HG02938 (cell line): Measurements from ENCODE around the gene KMT2D.

ENCODE experiments used
- ATAC-seq: cut with Tn5 transposase; IDR thresholded peaks from one replicate; pipeline ENCODE4 v1.9.1; 2021; ENCODE audit warnings: mild to moderate bottlenecking, moderate library complexity; ENCODE audit not compliant: unreplicated experiment

Gene KMT2D

DNA sequence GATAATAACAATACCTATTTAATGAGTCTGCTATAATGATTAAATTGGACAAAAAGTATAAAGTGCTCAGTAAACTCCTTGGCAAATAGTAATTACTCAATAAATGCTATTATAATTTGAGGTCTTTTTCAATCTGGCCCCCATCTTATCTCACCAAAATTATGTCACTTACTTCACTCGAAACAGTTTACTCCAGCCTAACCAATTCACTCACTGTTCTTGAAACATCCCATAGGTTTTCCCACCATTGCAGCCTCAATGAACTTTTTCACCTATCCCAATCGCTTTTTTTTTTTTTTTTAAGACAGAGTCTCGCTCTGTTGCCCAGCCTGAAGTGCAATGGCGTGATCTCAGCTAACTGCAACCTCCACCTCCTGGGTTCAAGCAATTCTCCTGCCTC is 24.6 kb downstream of the KMT2D start:
- ATAC-seq: no peak

DNA sequence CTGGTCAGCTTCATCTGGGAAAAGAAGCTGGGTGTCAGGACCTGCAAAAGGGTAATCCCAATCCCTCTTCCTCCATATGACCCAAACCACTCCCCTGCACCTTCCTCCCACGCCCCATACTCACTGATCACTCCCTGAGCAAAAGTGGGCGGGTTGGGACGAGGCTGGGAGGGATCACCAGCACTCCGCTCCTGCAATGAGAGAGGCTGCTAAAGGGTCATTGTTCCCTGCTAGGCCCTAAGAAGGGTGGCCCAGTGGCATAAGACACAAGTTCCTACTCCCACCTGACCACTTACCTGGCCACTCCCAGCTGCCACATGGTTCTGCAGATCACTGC is 26.3 kb downstream of the KMT2D start:
- ATAC-seq: no peak

GRCh38 chr12:49033611-49034285 is 26.8 kb downstream of the KMT2D start:
- ATAC-seq: no peak

GRCh38 chr12:49032679-49033447 is 27.7 kb downstream of the KMT2D start:
- no peak for ATAC-seq

DNA sequence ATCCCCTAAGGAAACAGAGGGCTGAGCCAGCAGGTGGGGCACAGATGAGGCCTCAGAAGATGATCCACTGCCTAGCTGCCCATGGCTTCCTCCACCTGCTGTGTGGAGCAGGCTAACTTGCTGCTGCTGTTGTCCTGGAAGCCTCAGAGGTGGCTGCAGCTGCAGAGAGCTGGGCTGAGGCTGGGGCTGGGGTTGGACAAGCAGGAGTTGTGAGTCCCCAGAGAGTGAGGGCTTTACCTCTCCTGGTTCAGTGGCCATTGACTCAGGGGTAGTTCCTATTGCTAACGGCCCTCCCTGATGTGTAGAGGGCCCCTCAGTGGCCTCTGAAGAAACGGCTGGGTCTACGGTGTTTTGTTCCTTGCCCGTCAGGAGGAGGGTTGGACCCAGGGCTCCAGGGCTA is 28.3 kb downstream of the KMT2D start:
- no peak for ATAC-seq

DNA sequence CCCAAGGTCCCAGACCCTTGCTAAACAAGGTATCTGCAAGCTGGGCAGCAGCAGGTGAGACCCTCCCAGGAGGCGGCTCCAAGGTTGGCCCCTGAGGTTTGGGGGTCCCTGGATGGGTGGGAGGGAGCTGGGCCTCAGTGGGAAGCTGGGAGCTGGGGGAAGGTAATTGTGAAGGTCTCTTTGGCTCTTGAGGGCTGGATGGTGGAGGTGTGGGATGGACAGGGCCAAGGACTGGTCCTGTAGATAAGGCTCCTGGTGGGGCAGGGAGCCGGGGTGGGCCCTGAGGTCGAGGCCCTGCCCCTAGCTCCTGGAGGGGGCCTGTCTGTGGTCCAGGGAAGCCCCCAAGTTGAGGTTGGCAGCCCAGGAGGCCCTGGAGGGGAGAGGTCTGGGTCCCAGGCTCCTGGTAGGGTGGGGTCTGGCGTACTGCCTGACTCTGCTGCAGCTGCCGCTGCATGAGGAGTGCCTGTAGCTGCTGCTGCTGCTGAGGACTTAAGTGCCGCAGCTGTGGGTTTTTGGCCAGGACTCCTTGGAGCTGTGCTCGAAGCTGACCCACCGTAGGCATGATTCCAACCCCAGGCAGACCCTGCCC is 28.9 kb downstream of the KMT2D start:
- ATAC-seq: no peak

GRCh38 chr12:49030714-49031572 is 29.7 kb downstream of the KMT2D start:
- no peak for ATAC-seq

- ATAC-seq: no peak
Measured at GRCh38 chr12:49030119-49030518, 30.5 kb downstream of the KMT2D start.

DNA sequence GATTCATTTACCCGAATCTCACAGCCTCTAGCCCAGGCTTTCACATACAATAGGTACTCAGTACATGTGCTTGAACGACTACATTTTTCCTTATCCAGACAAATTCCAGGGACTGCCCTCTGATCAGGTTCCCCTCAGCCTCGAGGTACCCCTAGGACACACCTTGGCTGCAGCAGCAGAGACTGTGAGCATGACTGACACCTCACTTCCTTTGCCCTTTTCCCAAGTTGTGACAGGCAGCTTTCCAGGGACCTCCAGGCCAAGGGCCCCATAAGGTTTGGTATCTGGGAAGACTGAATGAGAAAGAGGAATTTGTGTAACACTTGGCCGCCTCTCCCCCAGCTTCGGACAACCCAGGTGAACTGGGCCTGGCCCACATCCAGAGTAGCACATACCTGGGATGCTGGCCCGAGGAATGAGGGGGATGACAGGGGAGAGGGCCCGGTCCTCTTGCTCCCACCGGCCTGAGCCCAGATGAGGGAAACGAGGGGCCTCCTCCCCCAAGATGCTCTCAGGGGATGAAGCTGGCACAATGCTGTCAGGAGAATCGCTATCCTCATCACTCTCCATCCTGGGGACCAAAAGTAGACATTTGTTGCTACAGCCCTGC is 31.8 kb downstream of the KMT2D start:
- ATAC-seq: no peak

GRCh38 chr12:49027846-49028555 is 32.6 kb downstream of the KMT2D start:
- ATAC-seq: no peak

DNA sequence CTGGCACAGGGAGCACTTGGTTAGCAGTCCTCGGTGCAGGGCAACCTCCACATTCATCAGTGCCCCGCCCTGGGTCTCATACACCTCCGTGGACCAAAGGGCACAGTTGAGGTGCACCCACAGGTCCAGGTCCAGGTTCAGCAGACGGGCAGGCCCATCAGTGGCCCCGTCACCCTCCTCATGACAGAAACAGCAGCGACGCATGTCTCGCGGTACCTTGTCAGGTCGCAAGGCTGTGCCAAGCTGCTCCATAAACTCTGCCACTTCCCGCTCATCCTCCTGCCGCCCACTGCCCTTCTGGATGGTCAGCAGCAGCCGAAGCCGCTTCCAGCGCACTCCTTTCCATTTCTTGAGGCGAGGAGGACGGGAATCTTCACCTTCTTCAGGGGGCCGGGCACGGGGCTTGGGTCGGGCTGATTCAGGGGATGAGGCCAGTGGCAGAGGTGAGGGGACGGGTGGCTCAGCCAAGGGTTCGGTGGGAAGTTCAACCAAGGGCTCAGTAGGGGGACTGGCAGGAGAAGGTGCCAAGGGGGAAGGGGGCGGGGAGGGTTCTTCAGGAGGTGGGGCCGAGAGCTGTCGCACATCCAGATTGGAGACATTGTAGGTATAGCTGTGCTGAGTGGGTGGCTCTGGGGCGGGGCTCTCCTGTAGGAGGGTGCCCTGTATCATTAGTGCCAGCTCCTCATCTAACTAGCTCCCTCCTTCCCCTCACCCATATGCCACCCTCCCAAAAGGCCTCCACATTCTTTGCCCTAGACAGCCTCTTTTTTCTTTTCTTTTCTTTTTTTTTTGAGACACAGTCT is 33.7 kb downstream of the KMT2D start:
- ATAC-seq: no peak

DNA sequence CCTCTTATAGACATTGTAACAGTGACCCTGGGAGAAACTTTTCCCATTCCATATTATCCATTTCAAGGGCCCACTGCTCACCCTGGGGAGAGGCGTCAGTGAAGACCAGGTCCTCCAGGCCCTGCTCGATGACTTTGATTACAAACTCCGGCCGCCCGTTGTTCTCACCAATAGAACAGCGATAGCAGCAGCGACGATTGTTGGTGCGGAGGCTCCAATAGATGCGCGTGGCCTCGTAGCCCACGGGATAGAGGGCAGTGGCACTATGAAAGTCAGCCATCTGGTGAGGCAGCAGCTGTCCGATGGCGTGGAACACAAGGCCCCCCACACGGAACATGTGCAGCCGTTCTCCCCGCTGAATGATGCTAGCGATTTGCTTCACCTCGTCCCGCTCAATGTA is 34.5 kb downstream of the KMT2D start:
- ATAC-seq: no peak

DNA sequence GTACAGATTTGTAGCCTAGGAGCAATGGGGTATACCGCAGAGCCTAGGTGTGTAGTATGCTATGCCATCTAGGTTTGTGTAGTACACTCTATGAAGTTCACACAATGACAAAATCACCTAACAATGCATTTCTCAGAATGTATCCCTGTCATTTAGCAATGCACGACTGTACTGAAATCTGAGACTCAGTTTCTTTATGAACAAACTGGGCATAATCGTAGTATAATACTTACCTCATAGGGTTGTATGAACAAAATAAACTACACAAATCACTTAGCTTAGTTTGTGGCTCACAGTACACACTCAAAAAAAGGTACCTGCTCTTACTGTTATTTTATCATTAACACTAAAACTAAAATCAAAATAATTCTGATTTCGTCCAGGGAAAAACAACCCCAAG is 35.1 kb downstream of the KMT2D start:
- no peak for ATAC-seq

GRCh38 chr12:49024543-49024942 is 36.1 kb downstream of the KMT2D start:
- ATAC-seq: no peak

GRCh38 chr12:49023812-49024211 is 36.8 kb downstream of the KMT2D start:
- no peak for ATAC-seq

GRCh38 chr12:49022558-49023178 is 37.9 kb downstream of the KMT2D start:
- ATAC-seq: no peak

DNA sequence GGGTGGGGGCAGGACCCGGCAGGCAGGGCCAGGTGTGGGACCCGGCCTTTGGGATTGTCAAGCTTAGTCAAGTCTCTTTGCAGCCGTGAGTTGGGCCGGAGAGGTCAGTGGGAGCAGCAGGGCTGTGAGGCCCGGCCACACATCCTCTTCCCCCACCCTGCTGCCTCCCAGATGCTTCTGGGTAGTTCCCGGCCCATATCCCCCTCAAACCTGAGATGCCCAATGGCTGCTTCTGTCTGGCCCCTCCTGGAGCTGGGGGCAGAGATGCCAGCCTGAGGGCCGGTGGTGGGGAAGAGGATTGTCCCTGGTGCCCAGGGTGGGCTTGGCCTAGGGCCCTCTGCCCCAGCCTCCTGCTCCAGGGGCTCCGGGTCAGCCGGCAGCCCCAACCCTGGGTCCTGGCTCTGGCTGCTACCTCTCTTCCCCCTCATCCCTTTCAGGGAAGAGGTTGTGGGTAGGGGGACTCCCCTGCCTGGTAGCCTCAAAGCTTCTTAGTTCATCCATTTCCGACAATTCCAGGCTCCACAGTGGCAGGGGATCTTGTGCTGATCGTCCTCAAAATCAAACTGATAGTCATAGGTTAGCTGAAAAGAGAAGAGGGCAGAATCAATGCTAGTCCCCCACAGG is 39.2 kb downstream of the KMT2D start:
- no peak for ATAC-seq

- no peak for ATAC-seq
Measured at GRCh38 chr12:49020441-49020840, 40.2 kb downstream of the KMT2D start.
